Astrocyte of the spinal cord (primary cell): ENCODE data around the gene PRR23B.

Source experiments
- DNase-seq: peaks from one replicate; pipeline ENCODE4 v3.0.0; 2011; ENCODE audit warnings: low read depth, low spot score
- H3K4me3 ChIP-seq: 2 replicates; pipeline ENCODE4 v1.5.1; 2011; ENCODE audit warnings: low read depth, mild to moderate bottlenecking, low read length, moderate library complexity
- CTCF ChIP-seq: IDR thresholded peaks from 2 replicates; pipeline ENCODE4 v1.5.1; 2012; ENCODE audit warnings: low read depth, mild to moderate bottlenecking, low read length, inconsistent platforms
- in situ Hi-C: cut with HindIII; loops from 2 replicates; pipeline ENCODE4 v1.10.0; 2017; ENCODE audit warnings: low sequenced_read_pairs

The PRR23B gene

GRCh38 chr3:139005356-139005993 is 15.3 kb downstream of the PRR23B start:
- no peak for TF ChIP-seq CTCF
- in situ Hi-C loops: no loop called here
- DNase-seq: no peak
- no peak overlapping the region for H3K4me3 ChIP-seq

- no peak for TF ChIP-seq CTCF
- no peak for DNase-seq
- in situ Hi-C loops: no loop called here
- H3K4me3 ChIP-seq: no peak overlapping the region
These were observed 25.0 kb downstream of the PRR23B start for GRCh38 chr3:138995706-138996105.

- no peak overlapping the region for H3K4me3 ChIP-seq
- in situ Hi-C loops: no loop called here
- TF ChIP-seq CTCF: no peak
- no peak for DNase-seq
These were observed 33.5 kb downstream of the PRR23B start for GRCh38 chr3:138987181-138987580.

GRCh38 chr3:138985932-138986331 is 34.8 kb downstream of the PRR23B start:
- in situ Hi-C loops: no loop called here
- no peak for DNase-seq
- no peak overlapping the region for H3K4me3 ChIP-seq
- no peak for TF ChIP-seq CTCF

- no peak for TF ChIP-seq CTCF
- no peak overlapping the region for H3K4me3 ChIP-seq
- no peak for DNase-seq
- in situ Hi-C loops: no loop called here
These were observed 35.9 kb downstream of the PRR23B start for GRCh38 chr3:138984816-138985215.

GRCh38 chr3:138976047-138976446 is 44.7 kb downstream of the PRR23B start:
- TF ChIP-seq CTCF: no peak
- in situ Hi-C loops: no loop called here
- DNase-seq: no peak

More at GRCh38 chr3:138976047-138976446, 44.7 kb downstream of the PRR23B start:
- no peak overlapping the region for H3K4me3 ChIP-seq
